Naive thymus-derived CD8-positive, alpha-beta T cell (primary cell): ENCODE results near the gene PFKL. TPM values are rescaled to one million over a fixed set of nuclear protein-coding genes. Genes with fewer than 3 reads are reported as not detected.

Experiments used
- ATAC-seq, 2 donors: fragments of 150-1000 bp; cut with Tn5 transposase in 1 of 2; sonication (Bioruptor Pico), chemical (Tn5 transposase) in 1 of 2; 1 replicate in 1 of 2; 2 replicates in 1 of 2; pipeline ENCODE4 v1.10.0; 2021; ENCODE audit warnings: mild to moderate bottlenecking in 2 of 2, moderate library complexity in 2 of 2
- POLR2A ChIA-PET: fragments of 350-600 bp; sonication (Branson Sonifier 250); formaldehyde crosslinking; loops from one replicate; lab custom pipeline; 2021; ENCODE audit warnings: antibody characterized with exemption; lab: Charles Lee
- DNase-seq, 10 donors: peaks; one replicate each; pipeline versions ENCODE4 v3.0.0 to v3.0.0-alpha.2; 2020 to 2022
- H3K27ac Mint-ChIP-seq, 10 donors: one replicate each; pipeline ENCODE4 v1.8.0; 2020 to 2022; ENCODE audit warnings: mild to moderate bottlenecking in 10 of 10, mixed read lengths in 10 of 10, moderate library complexity in 4 of 10, inconsistent platforms in 1 of 10
- H3K27me3 Mint-ChIP-seq, 5 donors: one replicate each; pipeline ENCODE4 v1.8.0; 2021 to 2022; ENCODE audit warnings: mixed read lengths in 5 of 5
- H3K36me3 Mint-ChIP-seq, 3 donors: one replicate each; pipeline ENCODE4 v1.8.0; 2020 to 2022; ENCODE audit warnings: mixed read lengths in 3 of 3, mild to moderate bottlenecking in 2 of 3, inconsistent platforms in 1 of 3
- H3K4me1 Mint-ChIP-seq, 4 donors: one replicate each; pipeline ENCODE4 v1.8.0; 2021 to 2022; ENCODE audit warnings: mixed read lengths in 4 of 4
- H3K4me3 Mint-ChIP-seq, 10 donors: one replicate each; pipeline ENCODE4 v1.8.0; 2020 to 2022; ENCODE audit warnings: mild to moderate bottlenecking in 10 of 10, mixed read lengths in 10 of 10, moderate library complexity in 6 of 10, inconsistent platforms in 1 of 10
- H3K9me3 Mint-ChIP-seq, 9 donors: one replicate each; pipeline ENCODE4 v1.8.0; 2020 to 2022; ENCODE audit warnings: mixed read lengths in 9 of 9, mild to moderate bottlenecking in 3 of 9, inconsistent platforms in 1 of 9, moderate library complexity in 1 of 9
- polyA plus RNA-seq, 3 donors: library from polyadenylated mRNA; unstranded; fragments of 300-500 nt; fragmentation: Illumina TruSeq; gene quantifications; one replicate each; pipeline ENCODE4 v1.2.3, GENCODE V29; 2021
- total RNA-seq, 8 experiments: library from RNA in 2 of 8; stranded (reverse) in 2 of 8; gene quantifications; one replicate each; pipeline ENCODE4 v1.2.3 and lab custom pipeline; 2021 to 2026

Gene PFKL
- total and polyA plus RNA-seq, 5 experiments from 2014 or later, result 63.2 to 125 (median 79.5) TPM

DNA sequence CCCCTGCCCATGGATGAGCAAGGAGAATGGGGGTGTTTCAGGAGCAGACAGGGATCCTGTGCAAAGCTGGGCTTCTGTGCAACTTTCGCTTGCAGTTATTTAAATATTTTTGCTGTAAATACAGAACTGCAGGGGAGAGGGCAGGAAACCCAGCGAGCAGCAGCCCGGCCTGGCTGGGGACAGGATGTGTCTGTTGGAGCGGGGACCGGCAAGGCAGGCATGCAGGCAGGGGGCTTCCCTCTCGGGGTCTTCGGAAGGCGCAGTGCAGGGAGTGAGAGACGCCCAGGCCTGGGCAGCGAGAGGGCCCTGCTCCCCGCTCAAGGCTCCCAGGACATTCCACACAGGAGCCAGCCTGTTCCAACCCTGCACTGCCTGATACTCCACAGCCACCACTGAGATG is 15.9 kb upstream of the PFKL start:
- Mint-ChIP-seq H3K27ac (peak overlapping the region in 2 of 10 donors; percentile 44 to 59), H3K4me1 (peaks cover 0 to 14% (median 0%) of the 10 kb centered on the region in 4 donors), H3K27me3 (peaks cover 0 to 5% (median 0%) of the 10 kb centered on the region in 5 donors), H3K9me3 (no peaks in the 10 kb centered on the region), H3K36me3 (no peaks in the 10 kb centered on the region), H3K4me3 (no peak overlapping the region)
- DNase-seq (no peak), ATAC-seq (no peak)
- POLR2A ChIA-PET, result interaction anchor here (0.6 kb wide), 1 partner anchor 16 kb away, joined by 5 read pairs; no protein-coding TSS in a partner anchor

DNA sequence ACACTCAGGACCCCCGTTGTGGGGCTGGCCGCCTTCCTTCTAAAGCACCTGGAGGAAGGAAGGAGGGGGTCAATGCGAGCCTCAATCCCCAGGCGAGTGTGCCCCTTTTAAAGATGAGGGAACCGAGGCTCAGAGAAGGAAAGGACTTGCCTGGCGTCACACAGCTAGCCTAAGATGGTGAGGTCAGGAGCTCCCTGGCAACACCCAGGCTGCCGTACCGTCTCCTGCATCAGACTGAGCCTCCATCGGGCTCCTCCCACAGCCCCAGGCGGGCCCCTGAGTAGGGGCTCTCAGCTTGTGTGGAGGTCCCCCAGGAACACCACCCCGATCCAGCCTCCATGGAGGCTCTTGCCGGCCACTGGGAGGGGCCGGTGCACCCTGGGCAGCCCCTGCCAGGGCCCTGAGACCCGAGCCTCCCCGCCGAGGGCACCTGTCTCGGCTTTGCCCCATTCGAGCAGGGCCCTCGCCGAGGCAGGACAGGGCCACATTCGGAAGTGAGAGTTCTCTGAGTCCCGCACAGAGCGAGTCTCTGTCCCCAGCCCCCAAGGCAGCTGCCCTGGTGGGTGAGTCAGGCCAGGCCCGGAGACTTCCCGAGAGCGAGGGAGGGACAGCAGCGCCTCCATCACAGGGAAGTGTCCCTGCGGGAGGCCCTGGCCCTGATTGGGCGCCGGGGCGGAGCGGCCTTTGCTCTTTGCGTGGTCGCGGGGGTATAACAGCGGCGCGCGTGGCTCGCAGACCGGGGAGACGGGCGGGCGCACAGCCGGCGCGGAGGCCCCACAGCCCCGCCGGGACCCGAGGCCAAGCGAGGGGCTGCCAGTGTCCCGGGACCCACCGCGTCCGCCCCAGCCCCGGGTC is 14.5 kb upstream of the PFKL start, which contains the start of gene AIRE:
Gene AIRE (plus strand): TSS at position 739 of the 855 bp plus-strand sequence. CDS start 131 bp downstream, outside the sequence.
- Mint-ChIP-seq H3K36me3 (no peaks in the 10 kb centered on the region), H3K27me3 (peaks cover 0 to 5% (median 0%) of the 10 kb centered on the region in 5 donors), H3K9me3 (no peaks in the 10 kb centered on the region), H3K4me3 (no peak within 1 kb of the TSS), H3K27ac (peak within 1 kb of the TSS in 1 of 10 donors; percentile 4), H3K4me1 (peaks cover 0 to 14% (median under 1%) of the 10 kb centered on the region in 4 donors)
- peak in 1 of 10 donors; percentile 44 for DNase-seq
- no peak for ATAC-seq
- POLR2A ChIA-PET, result no interaction called here

GRCh38 chr21:44286086-44286715 is 13.7 kb upstream of the PFKL start:
- DNase-seq (peak in 1 of 10 donors; percentile 51), ATAC-seq (no peak)
- no peaks in the 10 kb centered on the region for H3K9me3 Mint-ChIP-seq
- H3K36me3 Mint-ChIP-seq, result no peaks in the 10 kb centered on the region
- peaks cover 0 to 14% (median under 1%) of the 10 kb centered on the region in 4 donors for H3K4me1 Mint-ChIP-seq
- no peak overlapping the region for H3K27ac Mint-ChIP-seq
- POLR2A ChIA-PET, result no interaction called here
- H3K4me3 Mint-ChIP-seq, result no peak overlapping the region
- peaks cover 0 to 5% (median 0%) of the 10 kb centered on the region in 5 donors for H3K27me3 Mint-ChIP-seq

- no peak for ATAC-seq
- no peaks in the 10 kb centered on the region for H3K9me3 Mint-ChIP-seq
- POLR2A ChIA-PET, result no interaction called here
- DNase-seq, result peak in 1 of 10 donors; percentile 51
- no peak overlapping the region for H3K27ac Mint-ChIP-seq
- peaks cover 0 to 18% (median under 1%) of the 10 kb centered on the region in 4 donors for H3K4me1 Mint-ChIP-seq
- H3K36me3 Mint-ChIP-seq, result no peaks in the 10 kb centered on the region
- peaks cover 0 to 5% (median 0%) of the 10 kb centered on the region in 5 donors for H3K27me3 Mint-ChIP-seq
- H3K4me3 Mint-ChIP-seq, result no peak overlapping the region
These were observed 12.9 kb upstream of the PFKL start for GRCh38 chr21:44286716-44287632.

DNA sequence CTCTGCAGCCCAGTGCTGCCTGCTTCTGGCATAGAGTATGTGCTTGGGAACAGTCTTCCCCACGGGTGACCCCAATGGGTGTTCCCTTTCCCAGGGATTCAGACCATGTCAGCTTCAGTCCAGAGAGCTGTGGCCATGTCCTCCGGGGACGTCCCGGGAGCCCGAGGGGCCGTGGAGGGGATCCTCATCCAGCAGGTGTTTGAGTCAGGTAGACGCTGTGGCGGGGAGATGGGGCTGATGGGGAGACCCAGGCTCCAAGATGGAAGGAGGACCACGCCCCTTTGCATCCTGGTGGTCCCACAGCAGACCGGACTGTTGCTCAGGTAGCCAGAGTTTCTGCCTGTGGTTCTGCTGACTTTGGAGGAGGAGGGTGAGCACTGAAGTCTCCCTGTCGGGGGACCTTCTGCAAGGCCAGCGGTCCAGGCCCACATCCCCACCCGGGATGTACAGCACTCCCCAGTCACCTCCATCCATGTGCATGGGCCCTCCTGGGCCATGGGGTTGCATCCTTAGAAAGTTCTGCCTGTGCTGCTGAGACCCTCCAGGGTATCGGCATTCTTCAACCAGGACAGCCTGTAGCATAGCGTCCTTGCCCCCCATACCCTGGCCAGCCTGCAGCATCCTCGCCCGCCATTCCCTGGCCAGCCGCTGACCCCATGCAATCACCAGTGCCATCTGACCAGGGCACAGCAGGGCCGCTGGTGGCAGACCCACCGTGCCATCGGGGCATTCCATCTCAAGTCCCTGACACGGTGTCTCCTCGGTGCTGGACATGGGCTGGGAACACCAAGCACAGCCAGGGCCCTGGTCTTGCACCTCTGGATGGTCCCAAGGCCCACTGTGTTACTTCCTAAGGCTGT is 11.4 kb upstream of the PFKL start:
- peak in 1 of 10 donors; percentile 59 for DNase-seq
- POLR2A ChIA-PET, result no interaction called here
- H3K27me3 Mint-ChIP-seq, result peaks cover 0 to 5% (median 0%) of the 10 kb centered on the region in 5 donors
- H3K36me3 Mint-ChIP-seq, result no peaks in the 10 kb centered on the region
- peaks cover 2 to 33% (median 4%) of the 10 kb centered on the region in 4 donors for H3K4me1 Mint-ChIP-seq
- no peak overlapping the region for H3K4me3 Mint-ChIP-seq
- ATAC-seq, result no peak
- H3K27ac Mint-ChIP-seq, result no peak overlapping the region
- no peaks in the 10 kb centered on the region for H3K9me3 Mint-ChIP-seq

DNA sequence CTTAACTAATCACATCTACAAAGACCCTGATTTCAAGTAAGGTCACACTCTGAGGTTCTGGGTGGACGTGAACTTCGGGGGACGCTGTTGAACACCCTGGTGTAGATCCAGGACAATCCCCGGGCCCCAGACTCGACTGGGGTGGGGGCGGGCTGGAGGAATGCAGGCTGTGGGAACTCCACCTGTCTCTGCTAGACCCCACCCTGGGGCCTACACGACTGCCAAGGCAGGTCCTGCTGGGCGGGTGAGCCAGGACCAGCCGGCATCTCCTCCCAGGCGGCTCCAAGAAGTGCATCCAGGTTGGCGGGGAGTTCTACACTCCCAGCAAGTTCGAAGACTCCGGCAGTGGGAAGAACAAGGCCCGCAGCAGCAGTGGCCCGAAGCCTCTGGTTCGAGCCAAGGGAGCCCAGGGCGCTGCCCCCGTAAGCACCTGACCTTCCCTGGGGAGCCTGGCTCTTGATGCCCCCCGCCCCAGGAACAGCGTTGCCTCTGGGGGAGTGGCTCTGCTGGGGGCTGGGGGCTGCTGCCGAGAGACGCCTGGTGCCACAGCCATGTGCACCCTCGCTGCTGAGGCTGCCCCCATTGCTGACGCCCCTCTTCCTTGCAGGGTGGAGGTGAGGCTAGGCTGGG is 10.4 kb upstream of the PFKL start:
- no peaks in the 10 kb centered on the region for H3K36me3 Mint-ChIP-seq

DNA sequence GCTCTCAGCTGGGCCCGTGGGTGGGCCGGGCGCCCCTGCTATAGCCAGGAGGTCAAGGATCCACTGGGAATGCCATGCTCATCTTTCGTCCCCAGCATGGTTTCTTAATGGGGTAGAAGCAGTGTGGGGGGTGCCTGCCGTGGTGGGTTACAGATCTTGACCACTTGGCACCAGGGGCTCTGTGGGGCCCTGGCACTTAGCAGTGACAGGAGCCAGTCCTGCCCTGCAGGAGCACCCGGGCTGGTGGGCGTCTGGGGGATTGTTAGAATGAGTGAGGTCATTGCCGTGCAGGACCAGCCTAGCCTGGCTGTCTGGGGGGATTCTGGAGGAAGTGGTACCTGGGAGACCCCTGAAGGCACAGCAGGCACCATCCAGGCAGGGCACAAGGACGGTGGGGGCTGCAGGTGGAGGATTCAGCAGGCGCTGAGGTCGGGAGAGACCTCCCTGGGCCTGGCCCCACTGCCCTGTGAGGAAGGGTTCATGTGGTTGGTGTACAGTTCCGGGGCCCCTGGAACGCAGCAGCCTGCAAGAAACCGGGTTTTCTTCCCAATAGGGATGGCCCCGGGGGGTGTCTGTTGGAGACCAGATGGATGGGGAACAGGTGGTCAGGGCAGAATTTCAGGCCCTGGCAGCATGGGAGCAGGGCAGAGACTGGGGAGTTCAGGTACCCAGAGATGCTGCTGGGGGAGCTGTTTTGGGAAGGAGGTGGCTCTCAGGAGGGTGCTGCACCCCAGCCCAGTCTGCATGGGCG is 9.4 kb upstream of the PFKL start:
- H3K9me3 Mint-ChIP-seq, result no peaks in the 10 kb centered on the region
- H3K4me1 Mint-ChIP-seq, result peaks cover 7 to 42% (median 16%) of the 10 kb centered on the region in 4 donors
- H3K4me3 Mint-ChIP-seq, result peak overlapping the region in 2 of 10 donors; percentile 11 to 56
- peak in 2 of 10 donors; percentile 3 to 23 for DNase-seq
- H3K27me3 Mint-ChIP-seq, result peaks cover 0 to 5% (median 0%) of the 10 kb centered on the region in 5 donors
- H3K36me3 Mint-ChIP-seq, result no peaks in the 10 kb centered on the region
- peak overlapping the region in 2 of 10 donors; percentile 58 to 74 for H3K27ac Mint-ChIP-seq
- POLR2A ChIA-PET, result no interaction called here
- ATAC-seq, result no peak

More for the DNA sequence above, 10.4 kb upstream of the PFKL start:
- ATAC-seq (no peak), DNase-seq (peak in 1 of 10 donors; percentile 44)
- H3K27ac Mint-ChIP-seq, result no peak overlapping the region
- POLR2A ChIA-PET, result no interaction called here
- peaks cover 4 to 32% (median 7%) of the 10 kb centered on the region in 4 donors for H3K4me1 Mint-ChIP-seq
- H3K27me3 Mint-ChIP-seq, result peaks cover 0 to 5% (median 0%) of the 10 kb centered on the region in 5 donors
- no peak overlapping the region for H3K4me3 Mint-ChIP-seq
- no peaks in the 10 kb centered on the region for H3K9me3 Mint-ChIP-seq

DNA sequence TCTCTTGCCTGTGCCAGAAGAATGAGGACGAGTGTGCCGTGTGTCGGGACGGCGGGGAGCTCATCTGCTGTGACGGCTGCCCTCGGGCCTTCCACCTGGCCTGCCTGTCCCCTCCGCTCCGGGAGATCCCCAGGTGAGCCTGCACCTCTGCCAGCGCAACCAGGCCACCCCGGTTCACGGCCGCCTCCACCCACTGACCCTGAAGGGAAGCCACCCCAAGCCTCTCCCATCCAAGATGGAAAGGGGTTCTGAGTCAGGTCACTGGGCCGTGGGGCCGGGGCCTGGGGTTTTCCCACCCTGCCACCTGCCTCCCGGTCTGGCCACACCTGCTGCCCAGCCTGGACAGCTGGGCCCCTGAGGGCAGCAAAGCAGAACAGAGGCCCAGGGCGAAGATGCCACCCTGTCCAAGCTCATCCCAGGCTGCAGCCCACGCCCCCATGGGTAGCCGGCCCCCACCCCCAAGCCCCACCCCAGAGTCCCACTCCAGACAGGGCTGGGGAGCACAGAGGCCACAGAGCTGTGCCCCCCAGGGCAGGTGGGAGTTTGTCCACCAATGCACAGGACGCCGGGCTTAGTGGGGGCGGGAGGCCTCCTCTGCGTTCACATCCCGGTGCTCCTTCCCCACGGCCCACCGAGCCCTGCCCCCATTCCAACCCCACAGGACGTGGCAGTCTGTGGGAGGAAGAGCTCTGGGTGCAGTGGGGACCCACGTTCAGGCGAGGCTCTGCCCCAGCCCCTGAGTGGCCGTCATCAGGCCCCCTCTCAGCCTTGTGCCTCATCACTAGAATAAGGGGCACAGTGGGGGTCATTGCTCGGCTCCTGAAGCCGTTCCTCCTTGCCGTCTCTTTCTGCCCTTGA is 8.5 kb upstream of the PFKL start:
- Mint-ChIP-seq H3K4me1 (peaks cover 7 to 44% (median 18%) of the 10 kb centered on the region in 4 donors), H3K4me3 (no peak overlapping the region), H3K27me3 (peaks cover 0 to 5% (median 0%) of the 10 kb centered on the region in 5 donors), H3K27ac (peak overlapping the region in 1 of 10 donors; percentile 57), H3K36me3 (no peaks in the 10 kb centered on the region), H3K9me3 (no peaks in the 10 kb centered on the region)
- ATAC-seq (no peak), DNase-seq (peak in 2 of 10 donors; percentile 5 to 55)
- POLR2A ChIA-PET, result no interaction called here

- POLR2A ChIA-PET, result no interaction called here
- H3K4me1 Mint-ChIP-seq, result peaks cover 7 to 44% (median 18%) of the 10 kb centered on the region in 4 donors
- H3K27me3 Mint-ChIP-seq, result peaks cover 0 to 5% (median 0%) of the 10 kb centered on the region in 5 donors
- DNase-seq (peak in 2 of 10 donors; percentile 9 to 53), ATAC-seq (no peak)
- no peaks in the 10 kb centered on the region for H3K36me3 Mint-ChIP-seq
- H3K27ac Mint-ChIP-seq, result peak overlapping the region in 3 of 10 donors; percentile 19 to 57 (median 29)
- H3K9me3 Mint-ChIP-seq, result no peaks in the 10 kb centered on the region
- peak overlapping the region in 1 of 10 donors; percentile 71 for H3K4me3 Mint-ChIP-seq
These were observed 7.7 kb upstream of the PFKL start for GRCh38 chr21:44291936-44292811.
